HepG2 (cell line): ENCODE results near the gene CTU2. TPM values are rescaled to one million over a fixed set of nuclear protein-coding genes. Genes with fewer than 3 reads are reported as not detected.

Source experiments
- GATAD2A ChIP-seq: IDR thresholded peaks from 2 replicates; pipeline ENCODE4 v1.6.1; 2016
- HNF4A ChIP-seq: sonication (generic); formaldehyde crosslinking; IDR thresholded peaks from 2 replicates; pipeline ENCODE4 v1.4.0; 2020; ENCODE audit warnings: missing genetic modification reagents
- MIER2 ChIP-seq: IDR thresholded peaks from 2 replicates; pipeline ENCODE4 v1.6.1; 2016; ENCODE audit warnings: missing biosample characterization, missing genetic modification reagents
- NCOR1 ChIP-seq: fragments of 200-600 bp; sonication (generic); IDR thresholded peaks from 2 replicates; pipeline ENCODE4 v1.7.0; 2017; ENCODE audit warnings: antibody characterized with exemption, low read length, borderline replicate concordance
- NRL ChIP-seq: sonication (generic); formaldehyde crosslinking; IDR thresholded peaks from 2 replicates; pipeline ENCODE4 v1.5.0; 2020; ENCODE audit warnings: missing genetic modification reagents, mild to moderate bottlenecking, moderate library complexity, borderline replicate concordance
- PHF5A ChIP-seq: IDR thresholded peaks from one replicate; pipeline ENCODE4 v1.6.1; 2018; ENCODE audit warnings: low read depth, missing genetic modification reagents; ENCODE audit not compliant: unreplicated experiment
- REPIN1 ChIP-seq: sonication (generic); formaldehyde crosslinking; IDR thresholded peaks from 2 replicates; pipeline ENCODE4 v1.8.0; 2022; ENCODE audit warnings: missing genetic modification reagents, low read depth, mild to moderate bottlenecking, borderline replicate concordance
- SMAD1 ChIP-seq: sonication (generic); formaldehyde crosslinking; IDR thresholded peaks from 2 replicates; pipeline ENCODE4 v1.4.0; 2020; ENCODE audit warnings: missing genetic modification reagents, low read depth, mild to moderate bottlenecking, borderline replicate concordance
- SSRP1 ChIP-seq: IDR thresholded peaks from 2 replicates; pipeline ENCODE4 v1.6.1; 2016; ENCODE audit warnings: control low read depth
- ZMYM3 ChIP-seq: sonication (generic); formaldehyde crosslinking; IDR thresholded peaks from 2 replicates; pipeline ENCODE4 v1.5.1; 2020; ENCODE audit warnings: mild to moderate bottlenecking, missing genetic modification reagents
- ZNF10 ChIP-seq: sonication (generic); formaldehyde crosslinking; IDR thresholded peaks from 2 replicates; pipeline ENCODE4 v1.4.0; 2020; ENCODE audit warnings: mild to moderate bottlenecking, low read depth, missing genetic modification reagents, borderline replicate concordance
- ZNF101 ChIP-seq: sonication (generic); formaldehyde crosslinking; IDR thresholded peaks from 2 replicates; pipeline ENCODE4 v1.4.0; 2020; ENCODE audit warnings: mild to moderate bottlenecking, low read depth, missing genetic modification reagents, borderline replicate concordance
- ZNF143 ChIP-seq: sonication (generic); formaldehyde crosslinking; IDR thresholded peaks from 2 replicates; pipeline ENCODE4 v1.4.0; 2020; ENCODE audit warnings: missing genetic modification reagents
- ZNF180 ChIP-seq: sonication (generic); formaldehyde crosslinking; IDR thresholded peaks from 2 replicates; pipeline ENCODE4 v1.4.0; 2020; ENCODE audit warnings: low read depth, missing genetic modification reagents, borderline replicate concordance
- ZNF20 ChIP-seq: sonication (generic); formaldehyde crosslinking; IDR thresholded peaks from 2 replicates; pipeline ENCODE4 v1.4.0; 2020; ENCODE audit warnings: mild to moderate bottlenecking, moderate library complexity, missing genetic modification reagents
- ZNF225 ChIP-seq: sonication (generic); formaldehyde crosslinking; IDR thresholded peaks from 2 replicates; pipeline ENCODE4 v1.4.0; 2020; ENCODE audit warnings: mild to moderate bottlenecking, missing genetic modification reagents
- ZNF326 ChIP-seq: sonication (generic); formaldehyde crosslinking; IDR thresholded peaks from 2 replicates; pipeline ENCODE4 v1.4.0; 2020; ENCODE audit warnings: missing genetic modification reagents, borderline replicate concordance
- ZNF33A ChIP-seq: sonication (generic); formaldehyde crosslinking; IDR thresholded peaks from 2 replicates; pipeline ENCODE4 v1.5.1; 2020; ENCODE audit warnings: missing genetic modification reagents, mild to moderate bottlenecking, moderate library complexity, borderline replicate concordance
- polyA plus RNA-seq, 8 experiments: library from polyadenylated mRNA; depleted of rRNA in 3 of 8; stranded (reverse) in 7 of 8; unstranded in 1 of 8; fragments of >200 nt; fragmentation: Illumina TruSeq in 4 of 8; extraction: Trizol in 4 of 8; gene quantifications; 2 replicates each; pipeline versions ENCODE4 v1.2.1 to v1.2.3, GENCODE V29; 2011 to 2016; ENCODE audit warnings: low read depth in 4 of 8, missing spikeins in 1 of 8, mixed read lengths in 1 of 8; ENCODE audit not compliant: insufficient read depth in 1 of 8
- total RNA-seq, 5 experiments: library from RNA; depleted of rRNA; stranded (reverse); fragments of >200 nt; fragmentation: Illumina TruSeq; extraction: Trizol; gene quantifications; 2 replicates each; pipeline ENCODE4 v1.2.3, GENCODE V29; 2016; ENCODE audit warnings: low read depth in 1 of 5
- TF ChIP-seq, protein P1 (sequence below): sonication (generic); formaldehyde crosslinking; conservative IDR thresholded peaks from 2 replicates; pipeline ENCODE4 v1.8.0; 2022; ENCODE audit warnings: mild to moderate bottlenecking, moderate library complexity, missing genetic modification reagents
- TF ChIP-seq, protein P2 (sequence below): sonication (generic); formaldehyde crosslinking; conservative IDR thresholded peaks from 2 replicates; pipeline ENCODE4 v1.8.1; 2023; ENCODE audit warnings: missing genetic modification reagents
- TF ChIP-seq, protein P3 (sequence below): sonication (generic); formaldehyde crosslinking; conservative IDR thresholded peaks from 2 replicates; pipeline ENCODE4 v1.4.0; 2020; ENCODE audit warnings: mild to moderate bottlenecking, missing genetic modification reagents, moderate library complexity
- TF ChIP-seq, protein P4 (sequence below): sonication (generic); formaldehyde crosslinking; IDR thresholded peaks from 2 replicates; pipeline ENCODE4 v1.5.0; 2020; ENCODE audit warnings: mild to moderate bottlenecking, low read depth, missing genetic modification reagents, borderline replicate concordance

CTU2 gene
- total and polyA plus RNA-seq, 2 of the 13 experiments (the other 11 are each of a cell fraction or from before 2014, with no cell fraction given): 13.3 to 21.9 TPM

DNA sequence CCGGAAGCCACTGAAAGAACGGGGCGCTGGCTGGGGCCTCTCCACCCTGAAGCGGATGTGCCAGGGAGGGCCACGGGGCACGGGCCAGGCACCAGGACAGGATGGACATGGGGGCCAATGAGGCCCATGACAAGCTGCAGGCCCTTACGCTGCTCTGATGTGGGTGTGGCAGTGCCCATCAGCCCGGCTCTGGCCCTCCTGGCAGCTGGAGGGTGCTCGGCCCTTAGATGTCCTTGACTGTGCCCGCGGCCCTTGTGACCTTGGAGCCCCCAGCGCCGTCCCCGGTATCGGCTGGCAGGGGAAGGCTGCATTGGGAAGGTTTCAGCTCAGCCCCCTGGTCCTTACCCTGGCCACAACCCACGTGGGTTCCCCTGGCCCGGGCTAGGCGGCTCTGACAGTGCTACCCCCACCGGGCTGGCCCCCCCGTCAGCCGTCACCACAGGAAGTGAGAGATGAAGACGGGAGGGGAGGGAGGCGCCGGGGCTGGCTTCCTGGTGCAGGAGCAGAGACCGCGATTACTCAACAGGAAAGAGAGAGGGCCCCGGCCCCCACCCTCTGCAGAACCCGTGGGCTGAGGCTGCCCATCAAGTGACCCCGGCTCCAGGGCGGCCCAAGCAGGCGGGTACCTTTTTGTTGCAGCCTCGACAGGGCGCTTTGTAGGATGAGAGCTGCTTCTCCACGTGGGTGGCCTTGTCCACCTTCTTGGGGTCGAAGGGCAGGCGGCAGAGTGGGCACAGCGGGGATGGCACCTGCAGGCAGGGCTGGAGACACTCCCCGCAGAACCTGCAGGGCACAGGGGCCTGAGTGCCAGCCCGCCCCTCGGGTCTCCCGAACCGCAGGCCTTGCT, 5.4 kb upstream of the CTU2 start (continued):
- no peak for TF ChIP-seq ZNF101 (CRISPR knock-in tag)
- TF ChIP-seq, protein P1, sequence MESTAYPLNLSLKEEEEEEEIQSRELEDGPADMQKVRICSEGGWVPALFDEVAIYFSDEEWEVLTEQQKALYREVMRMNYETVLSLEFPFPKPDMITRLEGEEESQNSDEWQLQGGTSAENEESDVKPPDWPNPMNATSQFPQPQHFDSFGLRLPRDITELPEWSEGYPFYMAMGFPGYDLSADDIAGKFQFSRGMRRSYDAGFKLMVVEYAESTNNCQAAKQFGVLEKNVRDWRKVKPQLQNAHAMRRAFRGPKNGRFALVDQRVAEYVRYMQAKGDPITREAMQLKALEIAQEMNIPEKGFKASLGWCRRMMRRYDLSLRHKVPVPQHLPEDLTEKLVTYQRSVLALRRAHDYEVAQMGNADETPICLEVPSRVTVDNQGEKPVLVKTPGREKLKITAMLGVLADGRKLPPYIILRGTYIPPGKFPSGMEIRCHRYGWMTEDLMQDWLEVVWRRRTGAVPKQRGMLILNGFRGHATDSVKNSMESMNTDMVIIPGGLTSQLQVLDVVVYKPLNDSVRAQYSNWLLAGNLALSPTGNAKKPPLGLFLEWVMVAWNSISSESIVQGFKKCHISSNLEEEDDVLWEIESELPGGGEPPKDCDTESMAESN: peak; percentile 8; the same call in 1 of the 2 replicates
- TF ChIP-seq ZMYM3 (CRISPR knock-in tag): peak; percentile 39; the same call in 1 of the 2 replicates
- no peak for TF ChIP-seq ZNF143 (CRISPR knock-in tag)
- no peak for TF ChIP-seq ZNF10 (CRISPR knock-in tag)
- no peak for TF ChIP-seq NRL (CRISPR knock-in tag)
- peak; percentile 68 for TF ChIP-seq GATAD2A (CRISPR knock-in tag)
- TF ChIP-seq, protein P2, sequence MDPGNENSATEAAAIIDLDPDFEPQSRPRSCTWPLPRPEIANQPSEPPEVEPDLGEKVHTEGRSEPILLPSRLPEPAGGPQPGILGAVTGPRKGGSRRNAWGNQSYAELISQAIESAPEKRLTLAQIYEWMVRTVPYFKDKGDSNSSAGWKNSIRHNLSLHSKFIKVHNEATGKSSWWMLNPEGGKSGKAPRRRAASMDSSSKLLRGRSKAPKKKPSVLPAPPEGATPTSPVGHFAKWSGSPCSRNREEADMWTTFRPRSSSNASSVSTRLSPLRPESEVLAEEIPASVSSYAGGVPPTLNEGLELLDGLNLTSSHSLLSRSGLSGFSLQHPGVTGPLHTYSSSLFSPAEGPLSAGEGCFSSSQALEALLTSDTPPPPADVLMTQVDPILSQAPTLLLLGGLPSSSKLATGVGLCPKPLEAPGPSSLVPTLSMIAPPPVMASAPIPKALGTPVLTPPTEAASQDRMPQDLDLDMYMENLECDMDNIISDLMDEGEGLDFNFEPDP: no peak
- no peak for TF ChIP-seq ZNF326
- 0 out of 2 replicates have a peak, but pooled peaks have one; percentile 55 for TF ChIP-seq REPIN1 (CRISPR knock-in tag)
- TF ChIP-seq HNF4A (CRISPR knock-in tag): peak; percentile 66; the same call in 1 of the 2 replicates
- TF ChIP-seq PHF5A (CRISPR knock-in tag): peak; percentile 44
- no peak for TF ChIP-seq SSRP1
- TF ChIP-seq, protein P3, sequence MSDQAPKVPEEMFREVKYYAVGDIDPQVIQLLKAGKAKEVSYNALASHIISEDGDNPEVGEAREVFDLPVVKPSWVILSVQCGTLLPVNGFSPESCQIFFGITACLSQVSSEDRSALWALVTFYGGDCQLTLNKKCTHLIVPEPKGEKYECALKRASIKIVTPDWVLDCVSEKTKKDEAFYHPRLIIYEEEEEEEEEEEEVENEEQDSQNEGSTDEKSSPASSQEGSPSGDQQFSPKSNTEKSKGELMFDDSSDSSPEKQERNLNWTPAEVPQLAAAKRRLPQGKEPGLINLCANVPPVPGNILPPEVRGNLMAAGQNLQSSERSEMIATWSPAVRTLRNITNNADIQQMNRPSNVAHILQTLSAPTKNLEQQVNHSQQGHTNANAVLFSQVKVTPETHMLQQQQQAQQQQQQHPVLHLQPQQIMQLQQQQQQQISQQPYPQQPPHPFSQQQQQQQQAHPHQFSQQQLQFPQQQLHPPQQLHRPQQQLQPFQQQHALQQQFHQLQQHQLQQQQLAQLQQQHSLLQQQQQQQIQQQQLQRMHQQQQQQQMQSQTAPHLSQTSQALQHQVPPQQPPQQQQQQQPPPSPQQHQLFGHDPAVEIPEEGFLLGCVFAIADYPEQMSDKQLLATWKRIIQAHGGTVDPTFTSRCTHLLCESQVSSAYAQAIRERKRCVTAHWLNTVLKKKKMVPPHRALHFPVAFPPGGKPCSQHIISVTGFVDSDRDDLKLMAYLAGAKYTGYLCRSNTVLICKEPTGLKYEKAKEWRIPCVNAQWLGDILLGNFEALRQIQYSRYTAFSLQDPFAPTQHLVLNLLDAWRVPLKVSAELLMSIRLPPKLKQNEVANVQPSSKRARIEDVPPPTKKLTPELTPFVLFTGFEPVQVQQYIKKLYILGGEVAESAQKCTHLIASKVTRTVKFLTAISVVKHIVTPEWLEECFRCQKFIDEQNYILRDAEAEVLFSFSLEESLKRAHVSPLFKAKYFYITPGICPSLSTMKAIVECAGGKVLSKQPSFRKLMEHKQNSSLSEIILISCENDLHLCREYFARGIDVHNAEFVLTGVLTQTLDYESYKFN (CRISPR knock-in tag): peak; percentile 89
- peak; percentile 93; the same call in 1 of the 2 replicates for TF ChIP-seq SMAD1 (CRISPR knock-in tag)
- 0 out of 2 replicates have a peak, but pooled peaks have one; percentile 6 for TF ChIP-seq MIER2 (CRISPR knock-in tag)
- peak; percentile 96; the same call in 1 of the 2 replicates for TF ChIP-seq ZNF33A (CRISPR knock-in tag)
- no peak for TF ChIP-seq ZNF225 (CRISPR knock-in tag)
- TF ChIP-seq NCOR1: no peak
- no peak; the same call in 1 of the 2 replicates for TF ChIP-seq ZNF20 (CRISPR knock-in tag)
- peak; percentile 46; the same call in 1 of the 2 replicates for TF ChIP-seq ZNF180
- TF ChIP-seq, protein P4, sequence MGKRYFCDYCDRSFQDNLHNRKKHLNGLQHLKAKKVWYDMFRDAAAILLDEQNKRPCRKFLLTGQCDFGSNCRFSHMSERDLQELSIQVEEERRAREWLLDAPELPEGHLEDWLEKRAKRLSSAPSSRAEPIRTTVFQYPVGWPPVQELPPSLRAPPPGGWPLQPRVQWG (CRISPR knock-in tag): no peak
